HUDEP-2 (cell line): ENCODE data around the gene CARD14.
"Not testable (repeated sequence)": the region's sequence is repeated elsewhere in the genome, so short reads cannot be mapped to it uniquely, and the experiment has no call there.

Experiments
- DNase-seq, 76 experiments: peaks; one replicate each; lab custom pipeline; 2025; ENCODE audit not compliant: unreplicated experiment in 76 of 76; lab: John Stamatoyannopoulos, UW

The CARD14 gene

DNA sequence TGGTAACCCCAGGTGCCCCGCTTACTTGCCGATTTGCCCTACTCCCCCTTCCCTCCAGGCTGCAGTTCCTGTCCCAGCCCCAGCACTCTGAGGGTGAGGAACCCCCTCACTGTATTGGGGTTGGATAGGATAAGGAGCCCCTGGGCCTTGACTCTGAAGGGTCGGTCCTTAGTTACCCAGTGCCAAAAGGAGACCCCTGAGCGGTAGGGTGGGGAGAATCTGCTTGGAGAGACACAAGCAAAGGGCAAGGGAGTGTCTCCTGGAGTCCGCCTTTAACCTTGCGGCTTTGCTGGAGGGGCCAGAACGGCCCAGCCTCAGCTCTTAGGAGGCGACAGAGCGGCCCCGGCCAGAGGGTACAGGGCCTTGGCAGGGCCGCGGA lies 13.0 kb downstream of the CARD14 start:
- no peak for DNase-seq

DNA sequence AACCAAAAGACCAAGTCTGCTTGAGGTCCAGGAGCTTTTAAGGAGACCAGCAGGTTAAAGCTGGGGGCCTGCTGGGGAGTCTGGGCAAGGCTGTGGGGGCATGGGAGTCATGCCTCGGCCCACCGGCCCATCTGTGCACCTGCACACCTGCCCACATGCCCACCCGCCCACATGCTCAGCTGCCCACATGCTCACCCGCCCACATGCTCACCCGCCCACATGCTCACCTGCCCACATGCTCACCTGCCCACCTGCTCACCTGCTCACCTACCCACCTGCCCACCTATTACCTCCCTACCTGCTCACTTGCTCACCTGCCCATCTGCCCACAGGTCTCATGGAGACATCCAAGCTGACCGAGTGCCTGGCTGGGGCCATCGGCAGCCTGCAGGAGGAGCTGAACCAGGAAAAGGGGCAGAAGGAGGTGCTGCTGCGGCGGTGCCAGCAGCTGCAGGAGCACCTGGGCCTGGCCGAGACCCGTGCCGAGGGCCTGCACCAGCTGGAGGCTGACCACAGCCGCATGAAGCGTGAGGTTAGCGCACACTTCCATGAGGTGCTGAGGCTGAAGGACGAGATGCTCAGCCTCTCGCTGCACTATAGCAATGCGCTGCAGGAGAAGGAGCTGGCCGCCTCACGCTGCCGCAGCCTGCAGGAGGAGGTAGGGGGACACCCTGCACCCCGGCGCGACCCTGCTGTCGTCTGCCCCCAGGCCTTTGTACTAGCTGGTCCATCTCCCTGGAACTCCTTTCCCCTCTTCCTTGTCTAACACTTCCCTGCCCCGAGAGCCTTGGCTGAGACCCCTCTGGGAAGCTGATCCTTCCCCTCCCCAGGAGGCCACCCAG lies 14.0 kb downstream of the CARD14 start:
- DNase-seq = no peak

DNA sequence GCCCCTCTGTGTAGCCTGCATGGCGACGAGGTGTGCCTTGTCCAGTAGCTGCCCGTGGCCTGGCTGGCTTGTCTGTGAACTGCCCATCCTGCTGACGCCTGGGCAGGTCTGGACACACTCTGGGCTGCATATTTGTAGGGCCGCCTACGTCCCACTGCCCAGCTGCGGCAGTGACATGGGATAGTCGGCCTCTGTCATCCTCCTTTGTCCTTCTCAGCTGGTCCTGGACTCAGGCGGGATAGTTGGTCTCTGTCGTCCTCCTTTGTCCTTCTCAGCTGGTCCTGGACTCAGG lies 14.5 kb downstream of the CARD14 start:
- DNase-seq = no peak

DNA sequence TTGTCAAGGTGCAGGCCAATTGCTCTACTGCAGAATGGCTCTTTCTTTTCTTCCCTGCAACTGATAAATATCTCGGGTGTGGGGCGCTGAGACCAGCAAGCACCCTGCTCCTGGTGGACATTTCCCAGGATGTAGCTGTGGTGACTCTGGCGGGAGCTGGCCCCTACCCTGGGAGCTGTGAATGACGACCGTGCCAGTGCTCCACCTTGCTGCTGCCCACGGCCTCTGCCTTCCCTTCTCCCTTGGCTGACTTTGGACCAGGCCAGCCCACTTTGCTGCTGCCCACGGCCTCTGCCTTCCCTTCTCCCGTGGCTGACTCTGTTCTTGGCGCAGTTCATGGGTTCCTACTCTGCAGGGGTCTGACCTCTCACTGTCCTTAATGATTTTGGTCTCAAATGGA lies 16.1 kb downstream of the CARD14 start:
- DNase-seq = no peak

DNA sequence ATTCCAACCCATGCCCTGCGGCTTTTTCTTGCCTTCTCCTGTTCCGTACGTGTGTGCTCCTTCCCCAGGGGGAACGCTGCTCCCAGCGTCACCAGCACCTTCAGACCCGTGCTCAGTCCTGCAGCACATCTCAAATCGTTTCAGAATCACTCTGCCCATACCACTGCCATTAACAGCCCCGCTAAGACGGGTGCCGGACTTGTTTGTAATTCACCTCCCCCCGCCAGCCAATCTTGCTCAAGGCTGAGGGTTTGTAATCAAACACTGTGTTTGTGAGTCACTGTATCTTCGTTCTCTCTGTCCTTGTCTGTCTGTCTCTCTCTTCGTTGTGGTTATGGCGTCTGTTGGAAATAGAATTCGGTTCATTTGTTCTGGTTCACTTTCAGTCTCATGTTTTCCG lies 17.3 kb downstream of the CARD14 start:
- DNase-seq = no peak

DNA sequence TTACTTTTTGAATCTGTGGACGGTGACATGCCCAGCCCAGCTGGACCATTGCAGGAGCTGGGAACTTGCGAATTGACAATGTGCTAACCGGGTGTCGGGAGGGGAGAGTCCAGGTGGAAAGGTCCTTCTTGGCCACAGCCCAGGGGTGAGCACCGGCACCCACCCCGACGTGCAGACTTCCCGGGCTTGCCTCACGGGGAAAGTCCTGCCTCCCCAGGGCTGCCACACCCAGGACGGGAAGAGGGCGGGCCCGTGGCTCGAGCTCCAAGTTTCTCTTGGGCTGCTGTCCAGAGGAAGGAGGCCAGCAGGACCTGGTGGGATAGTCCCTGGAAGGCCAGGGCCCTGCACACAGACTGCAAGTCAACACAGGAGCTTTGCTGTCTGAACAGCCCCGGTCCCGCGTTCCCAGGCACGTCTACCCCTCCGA lies 17.7 kb downstream of the CARD14 start:
- DNase-seq = no peak

DNA sequence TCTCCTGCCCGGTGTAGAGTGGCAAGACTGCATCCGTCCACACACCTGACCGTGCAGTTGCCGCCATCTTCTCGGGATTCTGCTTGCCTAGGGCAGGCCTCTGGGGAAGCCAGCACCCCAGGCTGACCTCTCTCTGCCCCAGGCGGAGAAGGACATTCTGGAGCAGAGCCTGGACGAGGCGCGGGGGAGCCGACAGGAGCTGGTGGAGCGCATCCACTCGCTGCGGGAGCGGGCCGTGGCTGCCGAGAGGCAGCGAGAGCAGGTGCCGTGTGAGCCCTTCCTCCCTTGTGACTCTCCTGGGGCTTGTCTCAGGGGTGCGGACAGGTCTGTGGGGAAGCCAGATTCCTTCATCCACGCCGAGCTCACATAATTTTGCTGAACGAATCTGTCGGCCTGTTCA lies 19.8 kb downstream of the CARD14 start:
- no peak for DNase-seq

DNA sequence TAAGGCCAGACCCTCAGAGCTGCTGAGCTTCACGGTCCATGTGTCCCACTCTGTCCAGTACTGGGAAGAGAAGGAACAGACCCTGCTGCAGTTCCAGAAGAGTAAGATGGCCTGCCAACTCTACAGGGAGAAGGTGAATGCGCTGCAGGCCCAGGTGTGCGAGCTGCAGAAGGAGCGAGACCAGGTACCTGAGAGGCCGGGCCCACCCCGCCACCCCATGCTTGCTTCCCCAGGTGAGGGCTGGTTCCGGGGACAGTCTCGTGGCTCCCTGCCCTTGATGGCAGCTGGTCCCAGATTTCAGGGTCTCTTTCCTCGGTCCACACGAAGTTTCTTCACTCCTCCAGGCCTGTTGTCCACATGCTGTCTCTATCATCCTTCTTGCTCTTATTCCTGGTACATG lies 20.9 kb downstream of the CARD14 start:
- no peak for DNase-seq

DNA sequence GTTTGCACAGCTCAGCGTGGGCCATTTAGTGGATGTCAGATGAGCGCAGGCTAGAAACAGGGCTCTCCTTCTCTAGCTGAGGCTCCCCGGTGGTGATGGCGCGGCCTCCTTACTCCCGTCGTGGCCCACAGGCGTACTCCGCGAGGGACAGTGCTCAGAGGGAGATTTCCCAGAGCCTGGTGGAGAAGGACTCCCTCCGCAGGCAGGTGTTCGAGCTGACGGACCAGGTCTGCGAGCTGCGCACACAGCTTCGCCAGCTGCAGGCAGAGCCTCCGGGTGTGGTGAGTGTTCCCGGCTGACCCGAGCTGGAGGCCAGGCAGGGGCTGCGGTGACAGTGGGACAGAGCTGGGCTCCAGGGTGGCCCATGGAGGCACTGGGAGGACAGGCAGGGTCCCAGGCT lies 21.4 kb downstream of the CARD14 start:
- DNase-seq = no peak

DNA sequence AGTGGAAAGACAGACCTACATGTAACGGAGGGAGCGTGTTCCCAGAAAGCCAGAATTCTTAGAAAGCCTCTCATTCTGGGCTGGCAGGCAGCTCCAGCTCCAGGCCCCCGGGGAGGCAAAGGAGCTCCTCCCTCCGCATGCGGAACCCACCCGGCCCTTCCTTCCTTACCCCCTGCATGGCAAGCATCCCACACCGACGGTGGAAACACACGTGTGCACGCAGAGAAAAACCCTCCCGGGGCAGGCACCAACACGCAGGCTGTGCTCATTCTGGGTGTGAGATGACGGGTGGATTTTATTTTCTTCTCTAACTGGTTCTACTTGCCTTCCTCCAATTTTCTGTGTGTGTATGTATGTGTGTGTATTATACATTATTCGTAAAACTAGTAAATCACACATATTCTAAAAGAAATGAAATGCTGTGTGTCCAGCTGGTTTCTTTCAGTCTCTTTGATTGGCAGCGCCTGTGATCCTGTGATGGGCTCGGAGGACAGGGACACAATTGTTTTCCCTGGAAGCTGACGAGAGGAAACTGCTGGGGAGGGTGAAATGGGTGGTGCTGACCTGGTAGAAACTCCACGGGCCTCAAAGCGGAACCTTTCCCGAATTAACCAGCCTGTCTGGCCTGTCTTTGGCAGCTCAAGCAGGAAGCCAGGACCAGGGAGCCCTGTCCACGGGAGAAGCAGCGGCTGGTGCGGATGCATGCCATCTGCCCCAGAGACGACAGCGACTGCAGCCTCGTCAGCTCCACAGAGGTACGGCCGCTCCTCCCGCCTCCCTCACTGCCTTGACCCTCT lies 22.2 kb downstream of the CARD14 start:
- no peak for DNase-seq

DNA sequence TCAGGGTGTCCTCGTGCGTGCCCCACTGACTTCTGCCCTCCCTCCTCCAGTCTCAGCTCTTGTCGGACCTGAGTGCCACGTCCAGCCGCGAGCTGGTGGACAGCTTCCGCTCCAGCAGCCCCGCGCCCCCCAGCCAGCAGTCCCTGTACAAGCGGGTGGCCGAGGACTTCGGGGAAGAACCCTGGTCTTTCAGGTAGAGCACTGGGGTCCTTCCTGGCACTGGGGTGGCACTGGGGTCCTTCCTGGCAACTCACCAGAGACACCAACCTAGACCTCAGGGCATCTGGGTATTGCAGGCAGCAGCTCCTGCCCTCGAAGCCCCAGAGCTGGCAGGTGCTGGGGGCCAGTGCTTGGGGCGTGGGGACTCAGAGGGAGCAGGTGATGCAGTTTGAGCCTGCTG lies 25.3 kb downstream of the CARD14 start:
- no peak for DNase-seq

DNA sequence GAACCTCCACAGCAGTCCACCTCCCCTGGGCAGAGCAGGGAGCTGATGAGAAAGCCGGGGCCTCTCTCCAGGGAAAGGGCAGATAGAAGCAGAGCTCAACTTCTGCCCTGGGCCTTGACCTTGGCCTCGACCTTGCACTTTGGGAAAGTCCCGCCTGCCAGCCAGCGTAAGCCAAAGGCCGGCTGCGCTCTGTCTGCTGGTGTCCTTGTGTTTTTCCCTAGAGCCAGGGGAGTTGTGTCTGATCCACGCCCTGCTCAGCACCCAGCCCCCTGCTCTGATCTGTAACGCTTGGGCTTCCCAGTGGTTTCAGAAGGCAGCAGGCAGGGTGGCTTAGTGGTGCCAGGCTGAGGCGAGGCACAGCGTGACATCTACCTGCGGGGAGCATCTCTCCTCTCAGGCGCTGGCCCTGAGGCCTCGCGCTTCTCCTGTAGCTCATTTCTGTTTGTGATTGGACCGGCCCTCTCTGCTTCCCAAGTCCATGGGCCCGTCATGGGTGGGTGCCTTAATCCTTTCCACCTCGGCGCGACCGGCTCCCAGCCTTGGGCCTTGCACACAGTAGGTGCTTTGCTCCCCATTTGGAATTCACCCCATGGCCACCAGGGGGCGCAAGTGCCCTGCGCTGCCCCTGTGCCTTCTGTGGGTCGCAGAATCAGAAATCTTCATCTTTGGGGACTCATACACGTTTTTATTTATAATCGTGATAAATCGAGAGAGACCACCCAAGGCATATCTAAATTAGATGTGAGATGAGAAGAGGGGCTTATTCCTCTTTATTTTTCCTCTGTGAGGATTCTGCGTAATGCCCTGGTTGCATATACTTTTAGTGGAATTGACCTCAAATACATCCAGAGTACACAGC lies 26.1 kb downstream of the CARD14 start:
- DNase-seq = peak in 32 of 76 experiments; percentile 4 to 50 (median 23)

DNA sequence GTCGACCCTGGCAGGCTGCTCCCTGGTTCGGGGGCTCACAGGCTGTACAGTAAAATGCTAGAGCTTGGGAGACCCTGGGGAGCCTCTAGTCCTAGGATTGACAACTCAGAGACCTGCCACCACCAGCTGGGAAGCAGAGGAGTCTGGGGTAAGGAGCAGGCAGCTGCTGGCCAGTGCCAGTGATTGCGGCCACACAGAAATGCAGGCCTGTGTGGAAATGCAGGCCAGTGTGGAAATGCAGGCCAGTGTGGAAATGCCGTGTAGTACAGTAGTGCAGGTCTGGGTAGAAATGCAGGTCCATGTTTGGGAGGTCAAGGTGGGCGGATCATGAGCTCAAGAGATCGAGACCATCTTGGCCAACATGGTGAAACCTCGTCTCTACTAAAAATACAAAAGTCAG lies 26.8 kb downstream of the CARD14 start:
- DNase-seq = no peak

DNA sequence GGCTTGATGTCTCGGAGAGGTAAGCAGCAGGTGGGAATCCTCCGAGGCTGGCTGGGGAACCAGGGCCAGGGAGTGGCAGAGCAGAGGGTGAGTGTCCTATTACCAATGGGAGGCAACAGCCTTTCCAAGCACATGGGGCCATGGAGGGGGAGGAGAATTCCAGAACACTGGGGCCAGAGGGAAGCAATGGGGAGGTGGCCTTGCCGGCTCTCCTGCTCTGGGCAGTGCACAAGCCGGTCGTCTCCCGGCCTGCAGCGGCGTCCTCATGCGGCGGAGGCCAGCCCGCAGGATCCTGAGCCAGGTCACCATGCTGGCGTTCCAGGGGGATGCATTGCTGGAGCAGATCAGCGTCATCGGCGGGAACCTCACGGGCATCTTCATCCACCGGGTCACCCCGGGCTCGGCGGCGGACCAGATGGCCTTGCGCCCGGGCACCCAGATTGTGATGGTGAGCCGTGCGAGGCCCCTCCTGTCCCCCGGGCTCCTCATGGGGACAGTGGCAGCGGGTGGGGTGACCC lies 28.4 kb downstream of the CARD14 start:
- DNase-seq = no peak

DNA sequence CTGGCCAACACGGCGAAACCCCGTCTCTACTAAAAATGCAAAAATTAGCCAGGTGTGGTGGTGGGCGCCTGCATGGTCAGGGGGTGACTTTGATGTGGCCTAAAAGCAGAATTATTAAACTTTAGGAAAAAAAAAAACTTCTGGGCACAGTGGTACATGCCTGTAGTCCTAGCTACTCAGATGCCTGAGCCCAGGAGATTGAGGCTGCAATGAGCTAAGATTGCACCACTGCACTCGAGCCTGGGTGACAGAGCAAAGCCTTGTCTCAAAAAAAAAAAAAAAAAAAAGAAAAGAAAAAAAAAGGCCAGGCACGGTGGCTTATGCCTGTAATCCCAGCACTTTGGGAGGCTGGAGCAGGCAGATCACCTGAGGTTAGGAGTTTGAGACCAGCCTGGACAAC lies 29.5 kb downstream of the CARD14 start:
- not testable (repeated sequence) for DNase-seq

DNA sequence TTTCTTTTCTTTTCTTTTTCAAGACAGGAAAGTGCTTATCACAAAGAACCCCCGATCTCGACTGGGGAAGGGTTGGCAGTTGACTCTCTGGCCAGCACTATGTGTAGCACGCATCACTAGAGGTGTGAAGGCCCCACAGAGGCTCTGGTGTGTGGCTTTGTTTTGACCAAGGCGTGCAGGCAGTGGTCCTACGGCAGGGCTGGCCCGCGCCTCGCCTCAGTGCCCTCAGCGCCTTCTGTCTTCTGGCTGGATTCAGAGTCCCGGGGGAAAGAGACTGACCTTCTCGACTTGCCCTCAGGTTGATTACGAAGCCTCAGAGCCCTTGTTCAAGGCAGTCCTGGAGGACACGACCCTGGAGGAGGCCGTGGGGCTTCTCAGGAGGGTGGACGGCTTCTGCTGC lies 31.6 kb downstream of the CARD14 start:
- DNase-seq = no peak

DNA sequence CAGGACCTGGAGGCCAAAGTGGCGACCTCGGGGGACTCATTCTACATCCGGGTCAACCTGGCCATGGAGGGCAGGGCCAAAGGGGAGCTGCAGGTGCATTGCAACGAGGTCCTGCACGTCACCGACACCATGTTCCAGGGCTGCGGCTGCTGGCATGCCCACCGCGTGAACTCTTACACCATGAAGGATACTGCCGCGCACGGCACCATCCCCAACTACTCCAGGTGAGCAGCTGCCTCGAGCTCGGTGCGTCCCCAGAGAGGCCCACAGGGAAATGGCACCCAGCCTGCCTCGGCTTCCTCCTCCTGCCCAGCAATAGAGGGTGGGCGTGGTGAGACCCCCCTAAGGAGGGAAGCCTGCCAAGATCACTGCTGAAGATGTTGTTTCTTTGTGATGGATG lies 32.4 kb downstream of the CARD14 start:
- no peak for DNase-seq

DNA sequence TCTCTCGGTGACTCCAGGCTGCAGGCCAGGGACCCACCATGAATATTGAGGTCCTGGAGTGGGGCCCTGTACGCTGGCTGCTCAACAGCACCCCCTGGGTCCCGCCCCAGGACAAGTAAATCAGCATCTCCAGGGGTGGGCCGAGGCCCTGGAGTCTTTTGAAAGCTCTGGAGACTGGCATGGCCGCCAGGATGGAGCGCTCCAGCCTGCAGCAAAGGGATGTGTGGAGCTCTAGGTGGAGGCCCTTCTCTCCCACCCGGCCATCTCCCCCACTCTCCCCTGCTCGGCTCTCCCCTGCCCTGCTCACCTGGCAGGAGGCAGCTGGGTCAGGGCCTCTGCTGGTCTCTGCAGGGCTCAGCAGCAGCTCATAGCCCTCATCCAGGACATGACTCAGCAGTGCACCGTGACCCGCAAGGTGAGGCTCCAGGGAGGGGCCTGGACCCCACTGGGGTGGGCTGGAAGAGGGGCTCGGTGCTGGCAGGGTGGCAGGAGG lies 33.7 kb downstream of the CARD14 start:
- peak in 1 of 76 experiments; percentile 8 for DNase-seq

DNA sequence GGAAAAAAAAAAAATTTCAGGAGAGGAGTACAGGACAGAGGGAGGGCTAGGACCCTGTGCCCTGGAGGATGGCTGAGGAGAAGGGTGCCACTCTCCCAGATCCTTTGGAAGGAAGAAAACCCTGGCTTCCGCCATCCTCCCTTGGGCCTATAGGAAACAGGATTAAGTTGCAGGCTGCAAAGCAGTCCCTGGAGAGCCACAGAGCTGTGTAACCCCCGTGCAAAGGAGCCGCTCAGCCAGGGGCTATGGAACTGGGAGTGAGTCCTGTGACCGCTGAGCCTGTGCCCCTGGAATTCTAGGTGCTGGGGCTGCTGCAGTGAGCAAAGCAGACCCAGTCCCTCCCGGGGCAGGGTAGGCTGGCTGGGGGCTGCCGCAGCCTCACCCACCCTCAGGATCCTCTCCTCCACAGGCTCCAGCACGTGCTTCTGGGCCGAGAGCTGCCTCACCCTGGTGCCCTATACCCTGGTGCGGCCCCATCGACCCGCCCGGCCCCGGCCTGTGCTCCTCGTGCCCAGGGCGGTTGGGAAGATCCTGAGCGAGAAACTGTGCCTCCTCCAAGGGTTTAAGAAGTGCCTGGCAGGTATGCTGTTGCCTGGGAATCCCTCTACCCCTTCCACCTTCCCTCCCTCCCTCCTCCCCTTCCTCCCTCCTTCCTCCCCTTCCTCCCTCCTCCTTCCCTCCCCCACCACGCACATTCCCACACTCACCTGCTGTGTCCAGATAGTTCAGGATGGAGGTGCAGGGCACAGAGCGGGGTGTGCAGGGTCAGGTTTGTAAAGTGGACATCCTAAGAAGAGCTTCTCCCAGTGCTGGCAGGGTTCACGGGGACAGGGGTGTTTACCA lies 35.0 kb downstream of the CARD14 start:
- DNase-seq = no peak

DNA sequence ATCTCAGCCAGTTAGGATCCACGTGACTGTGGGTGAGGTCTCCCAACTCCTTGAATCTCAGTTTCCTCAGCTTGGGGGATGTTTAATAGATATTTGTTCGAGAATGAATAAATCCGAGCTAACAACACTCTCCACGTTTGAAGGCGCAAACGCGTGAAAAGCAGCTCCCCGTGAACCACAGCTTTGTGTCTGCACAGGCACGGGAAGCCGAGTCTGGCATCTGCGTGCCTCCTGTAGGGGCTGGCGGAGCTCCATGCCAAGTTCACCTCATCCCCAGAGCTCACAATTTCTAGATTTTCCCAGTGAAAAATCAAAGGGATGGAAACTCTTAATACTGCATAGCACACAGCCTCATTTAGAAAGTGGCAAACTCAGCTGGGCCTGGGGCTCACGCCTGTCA lies 36.0 kb downstream of the CARD14 start:
- no peak for DNase-seq
